Stimulated activated naive CD8-positive, alpha-beta T cell treated with anti-CD3 and anti-CD28 coated beads, Interleukin-15, Interleukin-2, amounts not matched to agents 100 U/mL and 50 U/mL, for 24 hours (primary cell): ENCODE measurements around the gene ZNF629.
A peak's percentile ranks its signal among the peaks of the same experiment; 100 is the strongest.
"Not testable (repeated sequence)": the region's sequence is repeated elsewhere in the genome, so short reads cannot be mapped to it uniquely, and the experiment has no call there.

Experiments used
- ATAC-seq: fragments of 150-1000 bp; cut with Tn5 transposase; one replicate; pipeline ENCODE4 v1.10.0; 2021
- DNase-seq: peaks from one replicate; pipeline ENCODE4 v3.0.0; 2021

Gene ZNF629

GRCh38 chr16:30786936-30787612 lies at the start of gene ZNF629:
Gene ZNF629, minus strand, starts transcription at chr16:30787205. Its CDS starts 2,723 bp downstream, at chr16:30784482.
- ATAC-seq (no peak), DNase-seq (peak; percentile 32)

GRCh38 chr16:30834130-30834740 lies 47.2 kb upstream of the ZNF629 start:
- ATAC-seq (no peak), DNase-seq (no peak)

GRCh38 chr16:30830072-30830417 lies 43.0 kb upstream of the ZNF629 start:
- ATAC-seq (no peak), DNase-seq (no peak)

- ATAC-seq (no peak), DNase-seq (no peak)
Measured at GRCh38 chr16:30829130-30830071, 42.4 kb upstream of the ZNF629 start.

GRCh38 chr16:30821891-30822290 lies 34.9 kb upstream of the ZNF629 start:
- DNase-seq: no peak
- no peak for ATAC-seq

- DNase-seq, ATAC-seq: not testable (repeated sequence)
Measured at GRCh38 chr16:30821441-30821840, 34.4 kb upstream of the ZNF629 start.

GRCh38 chr16:30820952-30821421 lies 34.0 kb upstream of the ZNF629 start:
- no peak for ATAC-seq
- DNase-seq: no peak

GRCh38 chr16:30816769-30817168 lies 29.8 kb upstream of the ZNF629 start:
- DNase-seq: no peak
- ATAC-seq: no peak

GRCh38 chr16:30813821-30814189 lies 26.8 kb upstream of the ZNF629 start:
- DNase-seq (no peak), ATAC-seq (peak; percentile 0)

- DNase-seq, ATAC-seq: not testable (repeated sequence)
Measured at GRCh38 chr16:30809675-30810074, 22.7 kb upstream of the ZNF629 start.

- ATAC-seq, DNase-seq: not testable (repeated sequence)
Measured at GRCh38 chr16:30808890-30809426, 22.0 kb upstream of the ZNF629 start.

GRCh38 chr16:30808146-30808545 lies 21.1 kb upstream of the ZNF629 start:
- no peak for DNase-seq
- ATAC-seq: no peak

- ATAC-seq (peak; percentile 70), DNase-seq (peak; percentile 60)
Measured at GRCh38 chr16:30805370-30806169, 18.6 kb upstream of the ZNF629 start.

- ATAC-seq (peak; percentile 33), DNase-seq (peak; percentile 41)
Measured at GRCh38 chr16:30805056-30805369, 18.0 kb upstream of the ZNF629 start.

GRCh38 chr16:30802936-30803335 lies 15.9 kb upstream of the ZNF629 start:
- DNase-seq (no peak), ATAC-seq (no peak)

GRCh38 chr16:30797670-30798309 lies 10.8 kb upstream of the ZNF629 start:
- ATAC-seq (no peak), DNase-seq (no peak)

- ATAC-seq: no peak
- no peak for DNase-seq
Measured at GRCh38 chr16:30794634-30795033, 7.6 kb upstream of the ZNF629 start.

- DNase-seq (no peak), ATAC-seq (no peak)
Measured at GRCh38 chr16:30793508-30794069, 6.6 kb upstream of the ZNF629 start.

GRCh38 chr16:30787613-30788378 lies 791 bp upstream of the ZNF629 start:
- DNase-seq (no peak), ATAC-seq (no peak)
